Effector CD4-positive, alpha-beta T cell (primary cell): ENCODE measurements around the gene ZFHX2.

Source experiments
- DNase-seq: peaks from one replicate; pipeline ENCODE4 v3.0.0-alpha.2; 2020

The ZFHX2 gene

GRCh38 chr14:23559010-23559925 lies 7.7 kb upstream of the ZFHX2 start:
- DNase-seq = peak; percentile 63

- DNase-seq = no peak
These were observed 6.9 kb upstream of the ZFHX2 start for GRCh38 chr14:23558346-23559009.

- DNase-seq = no peak
These were observed 6.4 kb upstream of the ZFHX2 start for GRCh38 chr14:23557946-23558345.

- DNase-seq = no peak
These were observed 6.0 kb upstream of the ZFHX2 start for GRCh38 chr14:23557521-23557920.

- no peak for DNase-seq
These were observed 5.3 kb upstream of the ZFHX2 start for GRCh38 chr14:23556700-23557440.

- peak; percentile 93 for DNase-seq
These were observed 4.5 kb upstream of the ZFHX2 start, which contains the start of gene THTPA for GRCh38 chr14:23555882-23556699. Gene THTPA (plus strand): TSS chr14:23556271. CDS start chr14:23556758, 487 bp downstream.

- DNase-seq = no peak
These were observed 3.9 kb upstream of the ZFHX2 start for GRCh38 chr14:23555533-23555881.

GRCh38 chr14:23550812-23551265 lies 726 bp downstream of the ZFHX2 start:
- no peak for DNase-seq

- no peak for DNase-seq
These were observed 1.3 kb downstream of the ZFHX2 start for GRCh38 chr14:23550131-23550811.

GRCh38 chr14:23548351-23549318 lies 2.9 kb downstream of the ZFHX2 start:
- DNase-seq = no peak

- DNase-seq = no peak
These were observed 3.6 kb downstream of the ZFHX2 start for GRCh38 chr14:23547924-23548323.

- no peak for DNase-seq
These were observed 5.0 kb downstream of the ZFHX2 start for GRCh38 chr14:23546450-23547035.

- no peak for DNase-seq
These were observed 5.7 kb downstream of the ZFHX2 start for GRCh38 chr14:23545740-23546365.

GRCh38 chr14:23544511-23545447 lies 6.8 kb downstream of the ZFHX2 start:
- DNase-seq = no peak

- no peak for DNase-seq
These were observed 8.2 kb downstream of the ZFHX2 start for GRCh38 chr14:23543403-23543802.

GRCh38 chr14:23542261-23542660 lies 9.3 kb downstream of the ZFHX2 start:
- DNase-seq = no peak

- DNase-seq = no peak
These were observed 11.5 kb downstream of the ZFHX2 start for GRCh38 chr14:23540141-23540469.
